ENCODE measurements around the gene GLS2. TPM values are rescaled to one million over a fixed set of nuclear protein-coding genes. Genes with fewer than 3 reads are reported as not detected.

Gene GLS2
- total and polyA plus RNA-seq, 7 donors: 0.08 to 0.19 (median 0.15) TPM; not detected in 3

GRCh38 chr12:56469007-56469930 is 18.7 kb downstream of the GLS2 start:
- peak overlapping the region; percentile 81 for H3K4me3 ChIP-seq
- DNase-seq (peak; percentile 36 to 60), ATAC-seq (peak; percentile 45 to 62 (median 58))
- peaks cover 7% of the 10 kb centered on the region for H3K4me1 ChIP-seq
- WGBS, 3 donors: 43 to 45% (median 43%) methylated on average over 19 of the region's 19 CpGs
- H3K9me3 ChIP-seq: no peaks in the 10 kb centered on the region
- H3K36me3 ChIP-seq (ENCODE audit: insufficient read depth in 1 of 2, low read depth in 1 of 2): peaks cover 0 to 11% of the 10 kb centered on the region in 2 donors
- TF ChIP-seq, protein P1, sequence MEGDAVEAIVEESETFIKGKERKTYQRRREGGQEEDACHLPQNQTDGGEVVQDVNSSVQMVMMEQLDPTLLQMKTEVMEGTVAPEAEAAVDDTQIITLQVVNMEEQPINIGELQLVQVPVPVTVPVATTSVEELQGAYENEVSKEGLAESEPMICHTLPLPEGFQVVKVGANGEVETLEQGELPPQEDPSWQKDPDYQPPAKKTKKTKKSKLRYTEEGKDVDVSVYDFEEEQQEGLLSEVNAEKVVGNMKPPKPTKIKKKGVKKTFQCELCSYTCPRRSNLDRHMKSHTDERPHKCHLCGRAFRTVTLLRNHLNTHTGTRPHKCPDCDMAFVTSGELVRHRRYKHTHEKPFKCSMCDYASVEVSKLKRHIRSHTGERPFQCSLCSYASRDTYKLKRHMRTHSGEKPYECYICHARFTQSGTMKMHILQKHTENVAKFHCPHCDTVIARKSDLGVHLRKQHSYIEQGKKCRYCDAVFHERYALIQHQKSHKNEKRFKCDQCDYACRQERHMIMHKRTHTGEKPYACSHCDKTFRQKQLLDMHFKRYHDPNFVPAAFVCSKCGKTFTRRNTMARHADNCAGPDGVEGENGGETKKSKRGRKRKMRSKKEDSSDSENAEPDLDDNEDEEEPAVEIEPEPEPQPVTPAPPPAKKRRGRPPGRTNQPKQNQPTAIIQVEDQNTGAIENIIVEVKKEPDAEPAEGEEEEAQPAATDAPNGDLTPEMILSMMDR (IDR thresholded peaks at IDR 0.05): no peak
- no peaks in the 10 kb centered on the region for H3K27me3 ChIP-seq (ENCODE audit: insufficient read depth in 3 of 3, low read length in 2 of 3)
- peak overlapping the region; percentile 90 for H3K27ac ChIP-seq
- intact Hi-C loops (cut with DNase I): loop anchor here (5.0 to 10.0 kb wide), 4 partner anchors 134 to 344 kb away; partner anchors contain the start of genes ESYT1 (in 2 of the 2), IL23A (in 1 of the 2) and PAN2 (in 1 of the 2)

- DNase-seq (peak; percentile 93 to 97), ATAC-seq (peak; percentile 97 to 98 (median 98))
- TF ChIP-seq, protein P1 (IDR thresholded peaks at IDR 0.05): peak; percentile 11
- Histone ChIP-seq H3K9me3 (no peaks in the 10 kb centered on the region), H3K4me3 (peak within 1 kb of the TSS; percentile 81), H3K4me1 (peaks cover 7% of the 10 kb centered on the region), H3K36me3 (ENCODE audit: insufficient read depth in 1 of 2, low read depth in 1 of 2) (peaks cover 0 to 11% of the 10 kb centered on the region in 2 donors), H3K27ac (peak within 1 kb of the TSS; percentile 90), H3K27me3 (ENCODE audit: insufficient read depth in 3 of 3, low read length in 2 of 3) (no peaks in the 10 kb centered on the region)
- WGBS, 3 donors: 0% methylated on average over 43 of the region's 43 CpGs
- intact Hi-C loops (cut with DNase I): loop anchor here (5.0 to 10.0 kb wide), 4 partner anchors 134 to 344 kb away; partner anchors contain the start of genes ESYT1 (in 2 of the 2), IL23A (in 1 of the 2) and PAN2 (in 1 of the 2)
Observed at GRCh38 chr12:56468216-56469006, 19.6 kb downstream of the GLS2 start, which contains the start of gene SPRYD4. Gene SPRYD4 (plus strand): TSS chr12:56468578. CDS start chr12:56468592, 14 bp downstream.

- no peak for ATAC-seq
- Histone ChIP-seq H3K27me3 (ENCODE audit: insufficient read depth in 3 of 3, low read length in 2 of 3) (no peaks in the 10 kb centered on the region), H3K4me3 (no peak overlapping the region), H3K36me3 (ENCODE audit: insufficient read depth in 1 of 2, low read depth in 1 of 2) (no peaks in the 10 kb centered on the region), H3K9me3 (no peaks in the 10 kb centered on the region), H3K4me1 (no peaks in the 10 kb centered on the region), H3K27ac (no peak overlapping the region)
- intact Hi-C loops (cut with DNase I): loop anchor here (2.0 to 10.0 kb wide), 5 partner anchors 100 to 338 kb away; partner anchors contain the start of genes APOF (in 2 of the 2), STAT2 (in 2 of the 2), ESYT1 (in 1 of the 2) and IL23A (in 1 of the 2)
- TF ChIP-seq, protein P1 (IDR thresholded peaks at IDR 0.05): no peak
- no peak for DNase-seq
Observed at GRCh38 chr12:56462565-56462964, 25.4 kb downstream of the GLS2 start.

DNA sequence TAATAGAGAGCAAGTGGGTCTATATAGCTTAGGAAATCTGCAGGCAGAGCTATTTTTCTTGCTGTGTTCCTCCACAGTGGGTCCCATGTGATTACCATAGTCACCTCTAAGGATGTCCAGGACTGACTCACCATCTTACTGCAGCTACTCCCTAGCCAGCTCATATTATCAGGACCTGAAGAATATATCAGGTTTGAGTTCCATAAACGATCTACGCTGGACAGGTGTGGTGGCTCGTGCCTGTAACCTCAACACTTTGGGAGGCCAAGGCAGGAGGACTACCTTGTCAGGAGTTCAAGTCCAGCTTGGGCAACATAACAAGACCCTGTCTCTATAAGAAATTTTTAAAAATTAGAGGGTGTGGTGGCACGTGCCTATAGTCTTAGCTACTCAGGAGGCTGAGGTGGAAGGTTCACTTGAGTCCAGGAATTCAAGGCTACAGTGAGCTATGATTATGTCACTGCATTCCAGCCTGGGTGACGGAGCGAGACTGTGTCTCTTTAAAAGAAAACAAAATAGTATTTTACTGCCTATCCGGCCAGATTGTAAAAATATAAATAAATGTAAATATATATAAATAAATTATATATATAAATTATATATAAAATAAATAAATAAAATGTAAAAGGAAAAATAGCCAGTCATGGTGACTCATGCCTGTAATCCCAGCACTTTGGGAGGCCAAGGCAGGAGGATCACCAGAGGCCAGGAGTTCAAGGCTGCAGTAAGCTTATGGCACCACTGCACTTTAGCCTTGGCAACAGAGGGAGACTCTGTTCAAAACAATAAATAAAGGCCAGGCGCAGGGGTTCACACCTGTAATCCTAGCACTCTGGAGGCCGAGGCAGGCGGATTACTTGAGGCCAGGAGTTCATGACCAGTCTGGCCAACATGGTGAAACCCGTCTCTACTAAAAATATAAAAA is 26.5 kb downstream of the GLS2 start:
- H3K4me1 ChIP-seq: no peaks in the 10 kb centered on the region
- 81 to 88% (median 81%) methylated on average over 11 of the region's 11 CpGs for WGBS, 3 donors
- H3K36me3 ChIP-seq (ENCODE audit: insufficient read depth in 1 of 2, low read depth in 1 of 2): no peaks in the 10 kb centered on the region
- DNase-seq (no peak), ATAC-seq (no peak)
- H3K27ac ChIP-seq: no peak overlapping the region
- TF ChIP-seq, protein P1 (IDR thresholded peaks at IDR 0.05): no peak
- H3K9me3 ChIP-seq: no peaks in the 10 kb centered on the region
- no peak overlapping the region for H3K4me3 ChIP-seq
- intact Hi-C loops (cut with DNase I): loop anchor here (2.0 to 10.0 kb wide), 5 partner anchors 99 to 337 kb away; partner anchors contain the start of genes APOF (in 2 of the 2), STAT2 (in 2 of the 2), ESYT1 (in 1 of the 2) and IL23A (in 1 of the 2)
- no peaks in the 10 kb centered on the region for H3K27me3 ChIP-seq (ENCODE audit: insufficient read depth in 3 of 3, low read length in 2 of 3)

All from psoas muscle (tissue), 8 donors.